Cardiac muscle cell (in vitro differentiated cells and primary cell): ENCODE results near the gene PLCL1. TPM values are rescaled to one million over a fixed set of nuclear protein-coding genes. Genes with fewer than 3 reads are reported as not detected.

Experiments used
- DNase-seq, 2 donors: peaks; one replicate each; pipeline versions ENCODE4 v3.0.0 to v3.0.0-alpha.2; 2010 to 2017; ENCODE audit warnings: low read depth in 1 of 2, low spot score in 1 of 2
- H3K27ac ChIP-seq: fragments of 200-600 bp; sonication (generic); 2 replicates; pipeline ENCODE4 v1.5.1; 2016
- H3K27me3 ChIP-seq: fragments of 200-600 bp; sonication (generic); 2 replicates; pipeline ENCODE4 v1.6.0; 2016; ENCODE audit warnings: control low read depth
- H3K36me3 ChIP-seq: fragments of 200-600 bp; sonication (generic); 2 replicates; pipeline ENCODE4 v1.5.1; 2016; ENCODE audit warnings: control low read depth
- H3K4me1 ChIP-seq: fragments of 200-600 bp; sonication (generic); 2 replicates; pipeline ENCODE4 v1.8.1; 2017; ENCODE audit warnings: low read depth, mild to moderate bottlenecking, mixed run types
- H3K4me3 ChIP-seq: fragments of 200-600 bp; sonication (generic); 2 replicates; pipeline ENCODE4 v1.5.1; 2016; ENCODE audit warnings: mild to moderate bottlenecking
- H3K9me3 ChIP-seq: fragments of 200-600 bp; sonication (generic); 2 replicates; pipeline ENCODE4 v1.5.1; 2017; ENCODE audit warnings: low read depth, mild to moderate bottlenecking, control low read depth
- CTCF ChIP-seq: IDR thresholded peaks from 2 replicates; pipeline ENCODE4 v1.5.1; 2012; ENCODE audit warnings: low read depth, mild to moderate bottlenecking, low read length
- polyA plus RNA-seq: library from polyadenylated mRNA; unstranded; fragments of >200 nt; fragmentation: Nextera tagmentation; extraction: Ambion mirVana; gene quantifications from 2 replicates; pipeline ENCODE4 v1.2.1, GENCODE V29; 2016
- total RNA-seq: library from RNA; depleted of rRNA; stranded (reverse); fragments of >200 nt; gene quantifications from 2 replicates; pipeline ENCODE4 v1.2.3, GENCODE V29; 2016

PLCL1 gene
- total and polyA plus RNA-seq, 2 experiments from 2014 or later = 4.9 to 7.8 TPM

GRCh38 chr2:197839856-197840255 is 35.5 kb downstream of the PLCL1 start:
- Histone ChIP-seq H3K27me3 (peaks cover 19% of the 10 kb centered on the region), H3K4me1 (no peaks in the 10 kb centered on the region), H3K36me3 (no peaks in the 10 kb centered on the region), H3K9me3 (no peaks in the 10 kb centered on the region), H3K27ac (no peak overlapping the region), H3K4me3 (no peak overlapping the region)
- no peak for TF ChIP-seq CTCF
- no peak for DNase-seq

- no peaks in the 10 kb centered on the region for H3K4me1 ChIP-seq
- DNase-seq = no peak
- no peak overlapping the region for H3K4me3 ChIP-seq
- H3K27me3 ChIP-seq = peaks cover 24% of the 10 kb centered on the region
- H3K9me3 ChIP-seq = no peaks in the 10 kb centered on the region
- H3K27ac ChIP-seq = no peak overlapping the region
- no peak for TF ChIP-seq CTCF
- H3K36me3 ChIP-seq = no peaks in the 10 kb centered on the region
Observed at GRCh38 chr2:197846128-197846527, 41.7 kb downstream of the PLCL1 start.

- Histone ChIP-seq H3K4me3 (no peak overlapping the region), H3K9me3 (no peaks in the 10 kb centered on the region), H3K4me1 (no peaks in the 10 kb centered on the region), H3K27ac (no peak overlapping the region), H3K36me3 (no peaks in the 10 kb centered on the region), H3K27me3 (peaks cover 22% of the 10 kb centered on the region)
- no peak for TF ChIP-seq CTCF
- DNase-seq = peak in 1 of 2 donors; percentile 23
Observed at GRCh38 chr2:197846777-197847176, 42.4 kb downstream of the PLCL1 start.

- H3K36me3 ChIP-seq = no peaks in the 10 kb centered on the region
- H3K27ac ChIP-seq = no peak overlapping the region
- TF ChIP-seq CTCF = no peak
- H3K27me3 ChIP-seq = peaks cover 22% of the 10 kb centered on the region
- no peaks in the 10 kb centered on the region for H3K4me1 ChIP-seq
- no peak overlapping the region for H3K4me3 ChIP-seq
- DNase-seq = no peak
- no peaks in the 10 kb centered on the region for H3K9me3 ChIP-seq
Observed at GRCh38 chr2:197847651-197848401, 43.4 kb downstream of the PLCL1 start.

DNA sequence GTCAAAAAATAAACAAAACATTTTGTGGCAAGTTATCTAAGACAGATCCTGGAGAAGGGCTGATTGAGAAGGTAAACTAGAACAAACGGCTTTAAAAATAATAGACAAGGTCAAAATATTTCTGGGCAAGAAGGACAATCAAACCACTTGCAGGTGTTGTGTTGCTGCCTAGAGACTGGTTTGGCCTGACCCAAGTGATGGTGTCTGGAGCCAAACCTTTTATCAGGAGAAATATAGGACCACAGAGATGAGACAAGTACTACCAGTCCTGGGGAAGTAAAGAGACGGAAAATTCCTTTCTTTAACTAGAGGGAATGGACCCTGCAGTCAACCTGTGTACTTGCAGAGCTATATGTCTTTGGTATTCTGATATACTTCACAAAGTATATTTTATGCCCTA is 44.2 kb downstream of the PLCL1 start:
- no peaks in the 10 kb centered on the region for H3K9me3 ChIP-seq
- H3K4me1 ChIP-seq = no peaks in the 10 kb centered on the region
- H3K36me3 ChIP-seq = no peaks in the 10 kb centered on the region
- TF ChIP-seq CTCF = no peak
- no peak overlapping the region for H3K4me3 ChIP-seq
- H3K27me3 ChIP-seq = peaks cover 22% of the 10 kb centered on the region
- no peak overlapping the region for H3K27ac ChIP-seq
- no peak for DNase-seq
